ENCODE results near the gene ARHGAP5. TPM values are rescaled to one million over a fixed set of nuclear protein-coding genes. Genes with fewer than 3 reads are reported as not detected.
"Not testable (repeated sequence)": the region's sequence is repeated elsewhere in the genome, so short reads cannot be mapped to it uniquely, and the experiment has no call there.

ARHGAP5 gene
- total RNA-seq, 1 experiment from 2014 or later, result 63.0 TPM

- no TSS peak for BruUV-seq (replicated peaks)
- no peak overlapping the region for H3K27ac ChIP-seq (ENCODE audit: low read length)
- no peaks in the 10 kb centered on the region for H3K4me1 ChIP-seq (ENCODE audit: control insufficient read depth, insufficient read depth, low read length)
- H3K36me3 ChIP-seq (ENCODE audit: control insufficient read depth, insufficient read depth, low read length), result no peaks in the 10 kb centered on the region
- ATAC-seq (no peak), DNase-seq (ENCODE audit: low read depth, low spot score) (no peak)
- H3K4me3 ChIP-seq (ENCODE audit: low read depth in 2 of 2, low read length in 2 of 2), result no peak overlapping the region
- peaks cover 4% of the 10 kb centered on the region; the same call in 1 of the 2 replicates for H3K9me3 ChIP-seq (ENCODE audit: control insufficient read depth, insufficient read depth, low read depth, low read length)
- in situ Hi-C loops (cut with HindIII; ENCODE audit: low pct_unique_long_range_greater_than_20kb, low sequenced_read_pairs), result no loop called here
- intact Hi-C loops (cut with micrococcal nuclease; ENCODE audit: unreplicated experiment), result no loop called here
- POLR2A ChIA-PET, result no interaction called here
- TF ChIP-seq TCF7L2 (IDR thresholded peaks at IDR 0.05; ENCODE audit: low read depth, low read length), result no peak
- no peak for TF ChIP-seq SIN3A (IDR thresholded peaks at IDR 0.05; ENCODE audit: borderline replicate concordance, insufficient read depth, low read depth, low read length)
- no peak for TF ChIP-seq REST (IDR thresholded peaks at IDR 0.05; ENCODE audit: insufficient read depth in 1 of 2, low read depth in 2 of 2, low read length in 1 of 2)
- TF ChIP-seq POLR2AphosphoS5 (IDR thresholded peaks at IDR 0.05; ENCODE audit: low read depth, low read length), result no peak
- TF ChIP-seq CTCF (IDR thresholded peaks at IDR 0.05), result no peak
- CTCF ChIA-PET, result no interaction called here
- no peaks in the 10 kb centered on the region for H3K27me3 ChIP-seq (ENCODE audit: control insufficient read depth, insufficient read depth, low read length)
Observed at GRCh38 chr14:32128703-32129102, 51.6 kb downstream of the ARHGAP5 start.

GRCh38 chr14:32129124-32129523 lies 52.0 kb downstream of the ARHGAP5 start:
- intact Hi-C loops (cut with micrococcal nuclease; ENCODE audit: unreplicated experiment), result no loop called here
- BruUV-seq (replicated peaks), result no TSS peak
- ChIA-PET CTCF (no interaction called here), POLR2A (no interaction called here)
- H3K27ac ChIP-seq (ENCODE audit: low read length), result no peak overlapping the region
- H3K9me3 ChIP-seq (ENCODE audit: control insufficient read depth, insufficient read depth, low read depth, low read length), result peaks cover 4% of the 10 kb centered on the region; the same call in 1 of the 2 replicates
- no peak for DNase-seq (ENCODE audit: low read depth, low spot score)
- in situ Hi-C loops (cut with HindIII; ENCODE audit: low pct_unique_long_range_greater_than_20kb, low sequenced_read_pairs), result no loop called here
- ATAC-seq, result no peak
- no peaks in the 10 kb centered on the region for H3K4me1 ChIP-seq (ENCODE audit: control insufficient read depth, insufficient read depth, low read length)
- TF ChIP-seq POLR2AphosphoS5 (IDR thresholded peaks at IDR 0.05; ENCODE audit: low read depth, low read length) (no peak), TCF7L2 (IDR thresholded peaks at IDR 0.05; ENCODE audit: low read depth, low read length) (no peak), CTCF (IDR thresholded peaks at IDR 0.05) (no peak), SIN3A (IDR thresholded peaks at IDR 0.05; ENCODE audit: borderline replicate concordance, insufficient read depth, low read depth, low read length) (no peak), REST (IDR thresholded peaks at IDR 0.05; ENCODE audit: insufficient read depth in 1 of 2, low read depth in 2 of 2, low read length in 1 of 2) (no peak)
- no peaks in the 10 kb centered on the region for H3K36me3 ChIP-seq (ENCODE audit: control insufficient read depth, insufficient read depth, low read length)
- no peaks in the 10 kb centered on the region for H3K27me3 ChIP-seq (ENCODE audit: control insufficient read depth, insufficient read depth, low read length)
- H3K4me3 ChIP-seq (ENCODE audit: low read depth in 2 of 2, low read length in 2 of 2), result no peak overlapping the region

GRCh38 chr14:32131689-32132088 lies 54.6 kb downstream of the ARHGAP5 start:
- H3K27ac ChIP-seq (ENCODE audit: low read length); H3K9me3 ChIP-seq (ENCODE audit: control insufficient read depth, insufficient read depth, low read depth, low read length); ATAC-seq; H3K36me3 ChIP-seq (ENCODE audit: control insufficient read depth, insufficient read depth, low read length); in situ Hi-C loops (cut with HindIII; ENCODE audit: low pct_unique_long_range_greater_than_20kb, low sequenced_read_pairs); DNase-seq (ENCODE audit: low read depth, low spot score); intact Hi-C loops (cut with micrococcal nuclease; ENCODE audit: unreplicated experiment); POLR2A ChIA-PET; H3K4me3 ChIP-seq (ENCODE audit: low read depth in 2 of 2, low read length in 2 of 2); H3K4me1 ChIP-seq (ENCODE audit: control insufficient read depth, insufficient read depth, low read length); H3K27me3 ChIP-seq (ENCODE audit: control insufficient read depth, insufficient read depth, low read length); BruUV-seq (replicated peaks); CTCF ChIA-PET: not testable (repeated sequence)

Data from Panc1 (cell line).